Mucosa of gallbladder (tissue), 1 donor: ENCODE results near the gene MTM1. TPM values are rescaled to one million over a fixed set of nuclear protein-coding genes. Genes with fewer than 3 reads are reported as not detected.

Experiments
- DNase-seq: peaks from one replicate; pipeline ENCODE4 v3.0.0-alpha.2; 2020; ENCODE audit warnings: low spot score
- total RNA-seq: library from RNA; stranded (reverse); gene quantifications from one replicate; pipeline ENCODE4 v1.2.1, GENCODE V29; 2021
- donor health status: DM: no; HTN: no; CAD: no.

Gene MTM1
- total RNA-seq, 1 donor from 2014 or later = 15.6 TPM

DNA sequence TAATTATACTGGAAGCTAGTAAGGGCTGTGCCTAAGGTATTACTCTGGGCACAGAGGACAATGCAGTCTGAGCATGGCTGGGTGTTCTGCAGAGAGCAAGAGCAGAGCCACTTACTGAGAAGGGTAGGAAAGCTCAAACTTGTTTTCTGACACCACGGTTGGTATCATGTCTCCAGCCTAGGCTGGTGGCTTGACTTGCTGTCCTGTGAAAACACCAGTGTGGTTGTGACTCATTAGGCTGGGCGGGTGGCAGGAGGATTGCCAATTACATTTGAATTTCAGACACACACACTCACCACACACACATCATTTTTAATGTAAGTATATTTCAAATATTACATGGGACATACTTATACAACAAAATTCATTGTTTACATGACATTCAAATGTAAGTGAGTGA lies 19.7 kb upstream of the MTM1 start:
- no peak for DNase-seq

DNA sequence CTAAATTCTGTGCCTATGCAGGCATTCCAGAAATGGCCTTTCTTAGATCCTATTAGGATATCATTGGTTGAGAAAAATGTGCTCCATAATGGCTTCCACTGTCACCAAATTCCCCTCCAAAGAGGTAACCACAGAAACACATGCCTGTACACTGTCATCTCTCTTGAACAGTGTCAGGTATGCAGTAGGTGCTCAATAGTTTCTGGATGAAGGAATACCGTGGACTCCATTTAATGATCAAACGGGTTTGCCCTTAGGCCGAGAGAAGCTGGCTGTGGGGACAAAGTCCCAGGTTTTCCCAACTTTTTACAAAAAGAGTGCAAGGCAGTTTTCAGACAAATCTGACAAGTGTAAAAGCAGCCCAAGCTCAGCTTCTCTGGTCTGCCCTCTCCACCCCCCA lies 16.5 kb upstream of the MTM1 start:
- DNase-seq = no peak

DNA sequence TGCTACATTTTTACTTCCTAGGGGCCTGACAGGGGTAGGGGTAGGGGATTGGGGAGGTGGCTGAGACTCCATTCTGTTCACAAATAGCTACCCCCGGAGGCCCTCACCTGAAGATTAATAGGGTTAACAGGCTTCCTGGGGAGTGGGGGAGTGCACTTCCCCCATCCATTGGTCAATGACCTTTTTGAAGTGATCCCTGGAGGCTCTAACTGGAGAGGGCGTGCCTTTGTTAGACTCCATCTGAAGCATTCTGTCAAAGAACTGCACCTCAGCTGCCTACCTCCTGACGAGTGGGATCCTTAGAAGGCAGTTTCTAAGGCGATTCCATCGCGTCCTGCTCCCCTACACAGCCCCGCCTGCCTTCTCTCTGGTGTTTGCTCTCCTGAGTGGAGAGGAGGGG lies 10.0 kb upstream of the MTM1 start:
- no peak for DNase-seq

DNA sequence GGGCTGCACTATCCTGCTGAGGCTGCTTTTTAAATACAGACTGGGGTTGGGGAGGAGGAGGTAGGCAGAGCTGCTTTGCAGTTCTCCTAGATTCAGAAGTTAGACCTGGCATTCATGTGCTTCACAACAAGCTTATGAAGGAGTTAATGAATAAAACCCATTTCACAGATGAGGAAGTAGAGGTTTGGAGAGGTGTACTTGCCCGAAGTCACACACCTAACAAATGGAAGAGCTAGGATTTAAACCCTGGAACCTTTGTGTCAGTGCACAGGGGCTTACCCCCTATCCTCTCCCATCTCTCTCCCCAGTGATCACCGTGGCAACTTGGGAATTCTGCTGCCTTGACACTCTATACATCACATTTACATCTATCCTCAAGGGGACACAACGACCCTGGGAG lies 3.6 kb upstream of the MTM1 start:
- no peak for DNase-seq

DNA sequence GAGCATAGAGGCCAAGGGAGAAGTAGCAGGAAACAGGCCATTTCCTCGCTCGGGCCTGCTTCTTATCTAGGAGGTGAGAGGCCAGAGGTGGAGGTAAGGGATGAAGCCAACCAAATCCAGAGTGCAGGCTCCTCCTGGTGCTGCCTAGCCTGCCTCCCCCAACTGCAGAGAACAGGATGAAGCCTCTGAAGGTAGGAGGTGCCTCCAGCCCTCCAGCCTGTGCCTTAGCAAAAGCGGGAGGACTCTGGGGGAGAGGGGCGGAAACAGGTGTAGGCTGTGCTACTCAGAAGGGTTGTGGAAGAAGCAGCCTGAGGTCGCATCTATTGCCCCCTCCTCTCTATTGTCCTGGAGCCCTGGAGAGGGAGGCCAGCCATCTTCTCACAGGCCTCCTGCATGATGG lies 2.9 kb upstream of the MTM1 start:
- no peak for DNase-seq

DNA sequence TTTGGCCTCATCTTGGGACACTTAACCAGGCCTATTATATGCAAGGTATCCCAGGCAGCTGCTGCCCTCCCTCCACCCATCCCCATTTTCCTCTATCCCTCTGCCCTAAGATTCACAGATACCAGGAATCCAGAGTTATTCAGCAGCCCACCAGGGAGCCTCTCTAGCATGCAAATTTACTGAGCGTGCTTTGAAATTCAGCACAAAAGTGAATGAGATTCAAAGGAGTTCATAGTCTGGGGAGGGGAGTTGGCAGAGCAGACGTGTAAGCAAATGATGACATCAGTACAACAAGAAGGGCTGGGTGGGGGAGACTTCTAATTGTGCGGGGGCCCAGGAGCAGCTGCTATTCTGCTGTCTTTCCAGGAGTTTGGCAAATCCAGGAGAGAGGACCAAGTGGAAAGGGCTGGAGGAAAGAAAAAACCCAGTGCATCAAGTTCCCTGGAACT lies 1.7 kb upstream of the MTM1 start:
- no peak for DNase-seq

DNA sequence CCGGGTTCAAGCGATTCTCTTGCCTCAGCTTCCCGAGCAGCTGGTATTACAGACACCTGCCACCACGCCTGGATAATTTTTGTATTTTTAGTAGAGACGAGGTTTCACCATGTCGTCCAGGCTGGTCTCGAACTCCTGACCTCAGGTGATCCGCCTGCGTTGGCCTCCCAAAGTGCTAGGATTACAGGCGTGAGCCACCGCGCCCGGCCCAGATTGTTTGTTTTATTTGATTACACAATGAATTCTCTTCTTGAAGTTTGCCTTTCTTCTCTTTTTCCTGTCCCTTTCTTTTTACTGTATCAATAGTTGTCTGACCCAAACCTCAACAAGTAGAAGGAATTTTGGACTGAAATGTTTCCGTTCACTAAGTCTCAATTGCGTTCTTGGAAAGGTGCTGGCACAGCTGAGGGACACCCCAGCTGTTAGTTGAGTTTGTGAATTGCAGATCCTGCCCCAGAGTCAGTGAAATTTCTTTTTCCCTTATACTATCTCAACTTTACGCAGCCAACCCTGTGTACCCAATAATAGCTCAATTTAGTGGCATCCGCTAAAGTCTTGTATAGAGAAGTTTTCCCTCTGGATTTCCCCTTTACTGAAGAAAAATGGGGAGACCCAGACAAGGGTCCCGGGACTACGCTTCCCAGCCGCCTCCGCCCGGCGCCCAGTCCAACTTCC lies 639 bp upstream of the MTM1 start:
- no peak for DNase-seq

DNA sequence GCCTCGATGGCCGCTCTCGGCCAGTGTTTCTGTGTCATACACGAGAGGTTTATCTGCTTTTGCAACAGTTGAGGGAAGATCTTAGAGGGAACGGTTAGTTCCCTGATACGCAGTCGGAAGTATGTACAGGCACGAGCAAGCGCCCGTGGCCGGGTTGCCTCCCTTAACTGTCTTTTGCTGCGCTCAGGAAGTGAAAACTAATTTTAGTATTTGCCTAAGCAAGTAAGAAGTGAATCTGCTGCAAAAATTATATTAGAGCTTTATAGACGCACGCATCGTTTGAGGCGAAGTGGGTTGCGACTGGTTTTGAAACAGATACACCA lies 695 bp downstream of the MTM1 start:
- no peak for DNase-seq

DNA sequence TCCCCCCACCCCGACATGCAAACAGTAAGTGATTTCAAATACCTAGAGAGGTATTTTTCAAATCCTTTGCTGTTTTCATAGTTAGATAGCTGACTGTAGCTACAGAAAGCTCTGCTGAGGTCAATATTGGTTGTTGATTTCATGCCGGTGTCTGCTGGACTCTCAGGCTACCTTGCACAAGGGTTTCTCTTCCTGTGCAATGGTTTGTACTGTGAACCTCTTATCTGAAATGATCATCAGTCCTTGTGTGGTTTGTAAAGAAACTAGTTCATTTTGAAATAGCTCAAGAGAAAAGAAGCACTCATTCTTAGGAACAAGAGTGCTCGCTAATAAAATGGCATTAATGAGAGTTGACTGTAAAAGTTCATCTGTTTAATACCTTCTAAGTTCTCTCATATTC lies 2.1 kb downstream of the MTM1 start:
- DNase-seq = no peak

DNA sequence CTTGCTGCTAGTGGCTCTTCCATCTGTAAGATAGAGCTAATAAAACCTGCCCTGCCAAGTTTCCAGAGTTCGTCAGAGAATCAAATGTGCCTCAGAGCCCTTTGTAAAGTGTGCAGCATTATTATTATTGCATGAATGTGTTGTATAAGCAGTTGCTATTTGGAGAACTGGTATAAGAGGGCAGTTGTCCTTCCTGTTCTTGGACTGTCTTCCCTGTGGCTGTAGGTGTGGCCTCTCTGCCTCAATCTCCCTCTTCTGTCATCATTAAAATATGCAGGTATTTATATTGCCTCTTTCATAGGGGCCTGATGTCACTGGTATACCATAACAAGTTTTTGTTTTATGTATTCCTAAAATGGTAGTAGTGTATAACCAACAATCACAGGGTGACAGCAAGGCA lies 3.8 kb downstream of the MTM1 start:
- no peak for DNase-seq

DNA sequence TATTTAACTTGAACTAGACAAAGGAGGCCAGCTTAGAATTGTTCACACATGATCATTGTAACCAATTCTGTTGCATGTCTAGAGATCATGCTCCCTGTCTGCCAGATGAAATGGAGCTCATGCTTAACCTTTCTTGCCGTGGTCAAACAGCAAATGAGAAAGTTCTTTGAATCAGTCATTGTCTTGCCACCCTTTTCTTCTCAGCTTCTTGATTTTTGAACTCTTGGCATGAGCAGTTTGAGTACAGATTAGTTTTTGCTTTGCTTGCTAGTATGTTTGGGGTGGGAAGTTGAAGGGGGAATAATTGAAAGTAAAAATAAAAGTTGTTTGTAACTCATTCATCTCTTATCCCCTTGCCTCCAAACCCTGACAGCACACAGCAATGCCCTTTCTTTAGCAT lies 4.7 kb downstream of the MTM1 start:
- no peak for DNase-seq

DNA sequence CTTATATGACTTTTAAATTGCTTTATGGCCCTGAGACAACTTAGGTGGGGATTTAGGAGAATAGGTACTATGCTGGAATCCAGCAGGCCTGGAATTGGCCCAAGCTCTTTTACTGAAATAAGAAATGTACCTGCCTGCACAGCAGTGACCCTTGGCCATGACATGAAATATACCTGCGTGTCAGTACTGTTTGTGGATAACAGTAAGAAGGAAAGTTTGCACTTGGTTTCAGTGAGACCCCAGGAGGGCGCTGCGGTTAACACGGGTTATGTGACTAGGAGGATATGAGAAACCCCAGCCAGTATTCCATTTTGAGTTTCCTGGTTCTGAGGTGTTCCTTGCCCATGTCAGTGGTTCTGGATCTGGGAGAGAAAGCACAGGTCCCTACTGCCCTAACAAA lies 5.3 kb downstream of the MTM1 start:
- no peak for DNase-seq

DNA sequence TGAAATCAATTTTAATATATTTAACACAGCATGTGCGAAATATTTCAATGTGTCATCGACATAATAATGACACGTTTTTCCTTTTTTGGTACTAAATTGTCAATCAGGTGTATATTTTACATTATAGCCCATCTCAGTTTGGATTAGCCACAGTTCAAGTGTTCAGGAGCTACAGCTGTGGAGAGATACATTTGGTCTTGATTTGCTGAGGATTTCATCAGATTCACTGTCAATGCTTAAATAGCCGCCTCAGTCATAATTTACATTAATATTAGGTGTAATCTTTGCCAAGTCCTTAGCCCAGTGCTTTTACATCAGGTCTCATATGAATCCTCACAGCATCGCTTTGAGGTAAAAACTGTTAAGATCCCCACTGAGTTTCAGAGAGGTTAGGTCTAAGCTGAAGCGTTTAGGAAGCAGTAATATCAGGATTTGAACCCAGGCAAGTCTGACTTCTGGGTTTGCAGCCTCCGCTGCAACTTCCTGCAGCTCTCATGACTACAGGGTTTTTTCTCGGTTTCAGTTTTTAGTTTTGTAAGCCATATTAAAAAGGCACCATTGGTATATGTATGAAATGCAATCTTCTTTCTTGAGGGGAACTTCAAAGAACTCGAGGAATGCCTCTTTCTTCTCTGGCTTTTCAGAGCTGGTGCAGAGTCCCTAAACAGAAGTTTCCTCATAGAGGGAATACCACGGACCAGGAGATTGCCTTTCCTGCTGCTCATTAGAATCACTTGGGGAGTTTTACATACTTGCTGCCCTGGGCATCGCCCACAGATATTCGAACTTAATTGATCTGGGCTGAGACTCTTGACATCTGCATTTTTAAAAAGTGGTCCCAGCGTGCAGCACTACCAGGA lies 6.4 kb downstream of the MTM1 start:
- DNase-seq = no peak

DNA sequence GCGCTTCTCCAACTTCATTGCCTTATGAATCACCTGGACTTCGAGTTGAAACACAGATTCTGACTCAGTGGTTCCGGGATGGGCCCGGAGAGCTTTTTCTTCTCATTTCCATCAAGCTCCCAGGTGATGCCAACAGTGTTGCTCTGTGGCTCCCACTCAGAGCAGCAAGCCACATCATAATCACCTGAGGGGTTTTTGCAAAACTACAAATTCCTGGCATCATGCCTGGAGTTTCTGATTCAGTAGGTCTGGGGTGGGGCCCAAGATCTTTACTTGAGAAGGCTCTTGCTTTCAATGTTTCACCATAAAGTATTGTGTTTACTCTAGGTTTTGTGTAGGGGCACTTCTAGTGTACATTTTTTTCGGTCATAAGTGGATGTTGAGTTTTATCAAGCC lies 7.0 kb downstream of the MTM1 start:
- DNase-seq = no peak

DNA sequence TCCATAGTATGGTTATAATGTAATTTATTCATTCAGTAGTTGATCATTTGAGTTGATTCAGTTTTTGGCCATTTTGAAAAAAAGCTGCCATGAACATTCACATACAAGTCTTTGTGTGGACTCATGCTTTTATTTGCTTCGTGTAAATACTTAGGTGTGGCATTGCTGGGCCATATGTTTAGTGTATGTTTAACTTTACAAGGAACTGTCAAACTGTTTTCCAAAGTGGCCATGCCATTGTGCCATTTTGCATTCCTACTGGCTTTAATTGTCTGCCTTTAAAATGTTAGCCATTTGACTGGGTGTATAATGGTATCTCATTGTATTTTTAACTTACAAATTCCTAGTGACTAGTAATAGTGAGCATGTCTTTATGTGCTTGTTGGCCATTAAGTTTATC lies 8.8 kb downstream of the MTM1 start:
- DNase-seq = no peak

DNA sequence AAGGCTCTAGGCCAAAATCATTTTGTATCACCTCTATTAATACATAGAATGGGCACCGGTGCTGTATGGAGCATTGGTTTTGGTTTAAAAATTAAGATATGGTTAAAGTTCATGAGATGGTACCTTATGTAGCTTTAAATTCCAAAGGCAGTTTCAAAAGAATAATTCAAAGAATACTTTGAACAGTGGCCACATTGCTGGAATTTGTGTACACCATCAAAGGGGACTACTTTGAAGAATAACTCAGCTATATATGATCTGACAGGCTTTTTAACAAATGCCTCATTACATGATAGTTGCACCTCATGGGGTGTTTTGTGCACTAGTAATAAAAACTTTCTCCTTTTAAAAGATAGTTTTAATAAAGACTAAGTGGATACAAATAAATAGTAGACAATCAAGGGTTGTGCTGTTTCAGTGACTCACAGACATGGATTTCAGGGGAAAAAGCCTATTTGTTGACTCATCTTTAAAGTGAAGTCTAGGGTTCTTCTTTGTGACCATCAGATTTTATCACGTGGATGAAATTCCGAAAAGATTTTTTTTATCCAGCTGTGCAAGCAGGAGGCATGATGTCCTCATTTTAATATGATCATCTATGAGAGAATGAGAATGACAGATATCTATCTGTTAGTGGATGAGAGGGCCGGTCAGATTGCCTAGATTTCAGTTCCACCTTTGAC lies 12.8 kb downstream of the MTM1 start:
- no peak for DNase-seq

DNA sequence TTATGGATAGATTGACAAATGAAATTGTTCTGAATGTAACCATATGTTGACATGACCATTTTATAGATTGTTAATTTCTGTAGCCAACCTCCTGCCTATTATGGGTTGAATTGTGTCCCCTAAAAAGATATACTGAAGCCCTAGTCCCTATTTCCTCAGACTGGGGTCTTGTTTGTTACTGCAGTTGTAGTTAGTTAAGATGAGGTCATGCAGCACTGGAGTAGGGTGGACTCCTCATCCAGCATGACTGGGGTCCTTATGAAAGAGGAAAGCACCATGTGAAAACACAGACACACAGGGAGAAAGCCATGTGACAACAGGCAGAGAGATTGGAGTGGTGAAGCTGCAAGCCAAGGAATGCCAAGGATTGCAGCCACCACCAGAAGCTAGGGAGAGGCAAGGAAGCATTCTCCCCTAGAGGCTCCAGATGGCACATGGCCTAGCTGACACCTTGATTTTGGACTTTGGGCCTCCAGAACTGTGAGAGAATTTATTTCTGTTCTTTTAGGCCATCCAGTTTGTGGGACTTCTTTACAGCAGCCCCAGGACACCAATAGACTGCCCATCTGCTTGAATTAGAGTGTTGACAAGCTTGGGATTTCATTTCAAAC lies 14.0 kb downstream of the MTM1 start:
- no peak for DNase-seq

DNA sequence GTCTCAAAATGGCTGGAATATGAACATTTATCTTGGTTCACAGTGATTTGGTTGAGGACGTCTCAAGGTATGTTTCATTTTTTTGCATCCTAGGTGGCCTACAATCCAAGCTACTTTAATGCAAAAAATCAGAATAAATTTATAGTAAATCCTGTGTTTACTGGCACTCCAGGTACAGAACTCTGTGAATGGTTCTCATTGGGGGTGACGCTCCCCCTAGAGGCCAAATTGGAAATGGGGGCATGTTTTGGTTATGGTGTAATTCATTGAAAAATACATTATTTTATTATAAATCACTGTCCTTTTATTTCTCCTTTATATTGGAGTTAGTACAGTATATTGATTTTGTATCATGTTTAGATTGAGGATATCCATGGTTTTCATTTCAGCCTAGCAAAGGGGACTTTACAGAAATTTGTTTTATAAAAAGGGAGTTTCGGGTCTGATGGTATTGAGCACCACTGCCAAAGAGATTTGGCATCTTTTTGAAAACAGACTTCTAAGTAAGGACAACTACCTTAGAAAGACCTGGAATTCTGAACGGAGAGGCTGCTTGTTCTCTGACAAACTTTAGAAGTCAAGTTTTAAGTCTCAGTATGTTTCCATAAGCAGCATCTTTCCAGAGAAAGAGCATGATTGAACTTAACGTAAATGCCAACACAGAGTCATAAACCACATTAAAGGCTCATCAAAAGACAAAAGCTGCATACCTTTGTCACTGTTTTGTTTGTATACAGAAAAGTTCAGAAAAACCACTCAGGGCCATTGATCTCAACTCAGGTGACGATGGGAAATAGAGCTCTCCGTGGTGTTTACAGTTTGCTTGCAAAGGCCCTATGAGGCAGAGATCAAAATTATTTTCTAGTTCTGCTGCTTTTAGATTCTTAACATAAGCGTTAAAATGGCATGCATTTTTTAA lies 19.4 kb downstream of the MTM1 start:
- DNase-seq = no peak

DNA sequence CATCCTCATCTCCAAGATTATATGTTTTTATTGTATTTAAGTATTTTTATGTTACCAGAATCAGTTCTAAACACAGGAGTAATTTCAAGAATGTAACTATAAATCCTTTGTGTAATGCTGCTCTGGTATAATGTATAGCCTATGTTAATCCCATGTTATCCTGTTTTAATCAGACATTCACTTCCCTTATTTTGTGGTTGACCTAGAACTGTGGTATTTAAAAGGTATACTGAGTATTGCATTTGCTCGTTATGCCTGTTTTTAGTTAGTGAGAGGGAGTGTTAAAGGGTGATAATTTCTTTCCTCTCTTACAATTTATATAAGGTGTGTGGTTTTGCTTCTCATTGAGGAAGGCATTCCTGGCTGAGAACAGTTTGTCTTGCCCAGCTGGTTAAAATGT lies 26.2 kb downstream of the MTM1 start:
- no peak for DNase-seq

DNA sequence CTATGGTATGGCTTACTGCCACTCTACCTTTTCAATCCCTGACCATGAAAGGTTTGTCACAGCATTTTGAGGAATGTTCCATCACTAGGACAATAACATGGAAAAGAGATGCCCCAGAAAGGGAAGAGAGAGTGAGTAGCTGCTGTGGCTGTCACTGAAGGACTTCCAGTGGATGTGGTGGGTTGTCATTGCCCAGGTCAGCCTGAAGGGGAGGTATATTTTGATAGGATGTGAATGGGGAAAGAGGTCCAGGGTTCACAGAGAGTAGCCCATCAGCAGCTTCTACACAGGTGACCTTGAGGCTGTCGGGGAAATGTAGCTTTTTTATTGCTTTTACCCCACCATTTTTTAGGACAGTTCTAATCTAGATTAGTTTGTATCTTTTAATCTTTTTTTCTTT lies 30.8 kb downstream of the MTM1 start:
- DNase-seq = no peak

DNA sequence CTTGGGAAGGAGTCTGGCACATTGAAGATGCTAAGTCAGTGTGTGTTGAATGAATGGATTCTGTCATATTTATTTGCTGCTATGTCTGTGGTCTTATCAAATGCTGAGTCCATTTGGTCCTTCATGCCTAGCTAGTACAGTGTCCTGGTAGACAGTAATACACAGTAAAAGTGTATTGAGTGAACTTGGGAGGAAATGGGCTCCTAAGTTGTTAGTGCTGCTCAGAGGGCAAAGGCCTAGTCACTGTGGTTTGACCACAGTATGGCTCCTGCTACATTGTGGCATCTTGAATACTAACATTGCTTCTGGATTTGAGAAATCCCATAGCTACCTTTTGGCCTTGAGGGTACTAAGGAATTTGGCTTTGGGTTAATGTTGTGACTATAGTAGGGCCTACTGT lies 33.9 kb downstream of the MTM1 start:
- no peak for DNase-seq

DNA sequence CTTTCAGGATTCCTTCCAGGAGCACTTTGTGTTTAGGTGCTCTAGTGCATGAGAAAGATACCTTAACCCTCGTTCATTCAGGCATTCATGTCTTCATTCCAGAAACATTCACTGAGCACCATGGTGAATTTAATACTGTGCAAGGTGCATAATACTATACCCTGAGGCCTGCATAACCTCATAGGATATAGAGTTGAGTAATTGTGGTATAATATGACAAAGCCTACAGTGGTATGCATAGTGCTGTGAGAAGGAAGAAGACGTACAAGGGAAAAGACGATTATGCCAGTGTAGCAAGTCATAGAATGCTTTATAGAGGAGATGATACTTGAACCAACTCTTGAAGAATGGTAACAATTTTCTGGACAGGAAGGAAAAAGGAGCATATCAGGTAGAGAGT lies 34.3 kb downstream of the MTM1 start:
- DNase-seq = no peak
